ENCODE results near the gene XRCC3. TPM values are rescaled to one million over a fixed set of nuclear protein-coding genes. Genes with fewer than 3 reads are reported as not detected.

XRCC3 gene
- total RNA-seq, 2 donors from 2014 or later, result 39.2 to 42.6 TPM

- peaks cover 94% of the 10 kb centered on the region for H3K36me3 ChIP-seq (ENCODE audit: control insufficient read depth, insufficient read depth, low read length)
- H3K4me1 ChIP-seq (ENCODE audit: control insufficient read depth, insufficient read depth, low read length), result no peaks in the 10 kb centered on the region
- no peaks in the 10 kb centered on the region for H3K9me3 ChIP-seq (ENCODE audit: control insufficient read depth, low read length)
- H3K9me3 Mint-ChIP-seq, result no peaks in the 10 kb centered on the region
- no peak overlapping the region for H3K27ac Mint-ChIP-seq
- no peak overlapping the region for H3K27ac ChIP-seq (ENCODE audit: low read depth, low read length)
- H3K27me3 Mint-ChIP-seq (ENCODE audit: insufficient read depth), result no peaks in the 10 kb centered on the region
- H3K9ac ChIP-seq (ENCODE audit: extremely low read depth, low read length, poor library complexity, severe bottlenecking), result no peak overlapping the region
- H3K27me3 ChIP-seq (ENCODE audit: control insufficient read depth, insufficient read depth, low read length, poor library complexity, severe bottlenecking), result no peaks in the 10 kb centered on the region
- TF ChIP-seq CTCF (conservative IDR thresholded peaks at IDR 0.05), result no peak
- peaks cover 76% of the 10 kb centered on the region for H3K36me3 Mint-ChIP-seq (ENCODE audit: low read depth)
- H3K4me3 ChIP-seq (ENCODE audit: low read length), result no peak overlapping the region
- DNase-seq, result no peak
- H3K4me3 Mint-ChIP-seq, result no peak overlapping the region
- WGBS, 2 experiments (ENCODE audit: insufficient coverage in 1 of 2, insufficient read length in 1 of 2), result 94 to 96% methylated on average over 8 of the region's 8 CpGs
- H3K4me1 Mint-ChIP-seq, result no peaks in the 10 kb centered on the region
Measured at GRCh38 chr14:103675957-103676356, 39.3 kb downstream of the XRCC3 start.

- Histone ChIP-seq H3K9ac (ENCODE audit: extremely low read depth, low read length, poor library complexity, severe bottlenecking) (no peak overlapping the region), H3K4me1 (ENCODE audit: control insufficient read depth, insufficient read depth, low read length) (no peaks in the 10 kb centered on the region), H3K4me3 (ENCODE audit: low read length) (no peak overlapping the region), H3K9me3 (ENCODE audit: control insufficient read depth, low read length) (no peaks in the 10 kb centered on the region), H3K27me3 (ENCODE audit: control insufficient read depth, insufficient read depth, low read length, poor library complexity, severe bottlenecking) (no peaks in the 10 kb centered on the region), H3K27ac (ENCODE audit: low read depth, low read length) (no peak overlapping the region), H3K36me3 (ENCODE audit: control insufficient read depth, insufficient read depth, low read length) (peaks cover 87% of the 10 kb centered on the region)
- no peaks in the 10 kb centered on the region for H3K27me3 Mint-ChIP-seq (ENCODE audit: insufficient read depth)
- peaks cover 64% of the 10 kb centered on the region for H3K36me3 Mint-ChIP-seq (ENCODE audit: low read depth)
- H3K4me3 Mint-ChIP-seq, result no peak overlapping the region
- 92 to 100% methylated on average over 2 to 4 of the region's 4 CpGs for WGBS, 2 experiments (ENCODE audit: insufficient coverage in 1 of 2, insufficient read length in 1 of 2)
- TF ChIP-seq CTCF (conservative IDR thresholded peaks at IDR 0.05), result no peak
- H3K4me1 Mint-ChIP-seq, result no peaks in the 10 kb centered on the region
- H3K9me3 Mint-ChIP-seq, result no peaks in the 10 kb centered on the region
- H3K27ac Mint-ChIP-seq, result no peak overlapping the region
- DNase-seq, result no peak
Measured at GRCh38 chr14:103671911-103672310, 43.3 kb downstream of the XRCC3 start.

GRCh38 chr14:103669370-103669769 lies 45.9 kb downstream of the XRCC3 start:
- H3K27ac ChIP-seq (ENCODE audit: low read depth, low read length), result no peak overlapping the region
- peaks cover 81% of the 10 kb centered on the region for H3K36me3 ChIP-seq (ENCODE audit: control insufficient read depth, insufficient read depth, low read length)
- Mint-ChIP-seq H3K4me3 (no peak overlapping the region), H3K36me3 (ENCODE audit: low read depth) (peaks cover 64% of the 10 kb centered on the region), H3K27ac (no peak overlapping the region), H3K9me3 (no peaks in the 10 kb centered on the region), H3K27me3 (ENCODE audit: insufficient read depth) (no peaks in the 10 kb centered on the region), H3K4me1 (no peaks in the 10 kb centered on the region)
- no peak overlapping the region for H3K9ac ChIP-seq (ENCODE audit: extremely low read depth, low read length, poor library complexity, severe bottlenecking)
- no peak overlapping the region for H3K4me3 ChIP-seq (ENCODE audit: low read length)
- no peak for DNase-seq
- WGBS, 2 experiments (ENCODE audit: insufficient coverage in 1 of 2, insufficient read length in 1 of 2), result 98 to 100% methylated on average over 1 to 2 of the region's 2 CpGs
- no peaks in the 10 kb centered on the region for H3K27me3 ChIP-seq (ENCODE audit: control insufficient read depth, insufficient read depth, low read length, poor library complexity, severe bottlenecking)
- no peaks in the 10 kb centered on the region for H3K4me1 ChIP-seq (ENCODE audit: control insufficient read depth, insufficient read depth, low read length)
- TF ChIP-seq CTCF (conservative IDR thresholded peaks at IDR 0.05), result no peak
- no peaks in the 10 kb centered on the region for H3K9me3 ChIP-seq (ENCODE audit: control insufficient read depth, low read length)
